ENCODE results near the gene ATG101.

The ATG101 gene

DNA sequence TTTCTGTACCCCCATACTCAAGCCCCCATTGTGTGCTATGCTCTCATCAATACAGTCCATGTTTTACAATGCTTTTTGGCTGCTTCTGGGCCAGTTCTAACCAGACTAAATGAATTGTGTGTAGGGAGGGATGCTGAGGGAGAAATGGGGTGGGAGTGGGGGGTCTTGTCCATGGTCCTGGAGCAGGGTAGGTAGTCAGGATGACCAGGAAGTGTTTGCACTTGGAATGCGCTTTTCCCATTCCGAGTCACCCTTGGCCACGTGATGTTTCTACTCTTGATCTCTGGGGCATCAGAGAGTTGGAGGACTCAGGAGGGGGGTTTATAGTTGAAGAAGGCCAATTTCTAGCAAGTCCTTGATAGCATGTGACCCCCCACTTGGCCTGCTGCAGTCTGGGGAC, 8.5 kb downstream of the ATG101 start:
- Histone ChIP-seq H3K9ac (ENCODE audit: low read length in 5 of 5) (no peak overlapping the region), H3K9me3 (ENCODE audit: control insufficient read depth in 5 of 5, low read length in 5 of 5) (no peaks in the 10 kb centered on the region), H3K27ac (ENCODE audit: low read depth, low read length) (no peak overlapping the region), H3K36me3 (ENCODE audit: control insufficient read depth in 5 of 5, insufficient read depth in 5 of 5, low read length in 5 of 5) (peaks cover 0 to 60% (median 52%) of the 10 kb centered on the region in 5 donors), H3K4me3 (ENCODE audit: low read depth in 1 of 5, low read length in 5 of 5) (no peak overlapping the region), H3K4me1 (ENCODE audit: control insufficient read depth in 5 of 5, insufficient read depth in 5 of 5, low read length in 5 of 5) (peaks cover 4 to 36% (median 25%) of the 10 kb centered on the region in 5 donors), H3K27me3 (ENCODE audit: control insufficient read depth in 5 of 5, insufficient read depth in 4 of 5, low read length in 5 of 5) (peaks cover 0 to 8% (median 3%) of the 10 kb centered on the region in 5 donors)

DNA sequence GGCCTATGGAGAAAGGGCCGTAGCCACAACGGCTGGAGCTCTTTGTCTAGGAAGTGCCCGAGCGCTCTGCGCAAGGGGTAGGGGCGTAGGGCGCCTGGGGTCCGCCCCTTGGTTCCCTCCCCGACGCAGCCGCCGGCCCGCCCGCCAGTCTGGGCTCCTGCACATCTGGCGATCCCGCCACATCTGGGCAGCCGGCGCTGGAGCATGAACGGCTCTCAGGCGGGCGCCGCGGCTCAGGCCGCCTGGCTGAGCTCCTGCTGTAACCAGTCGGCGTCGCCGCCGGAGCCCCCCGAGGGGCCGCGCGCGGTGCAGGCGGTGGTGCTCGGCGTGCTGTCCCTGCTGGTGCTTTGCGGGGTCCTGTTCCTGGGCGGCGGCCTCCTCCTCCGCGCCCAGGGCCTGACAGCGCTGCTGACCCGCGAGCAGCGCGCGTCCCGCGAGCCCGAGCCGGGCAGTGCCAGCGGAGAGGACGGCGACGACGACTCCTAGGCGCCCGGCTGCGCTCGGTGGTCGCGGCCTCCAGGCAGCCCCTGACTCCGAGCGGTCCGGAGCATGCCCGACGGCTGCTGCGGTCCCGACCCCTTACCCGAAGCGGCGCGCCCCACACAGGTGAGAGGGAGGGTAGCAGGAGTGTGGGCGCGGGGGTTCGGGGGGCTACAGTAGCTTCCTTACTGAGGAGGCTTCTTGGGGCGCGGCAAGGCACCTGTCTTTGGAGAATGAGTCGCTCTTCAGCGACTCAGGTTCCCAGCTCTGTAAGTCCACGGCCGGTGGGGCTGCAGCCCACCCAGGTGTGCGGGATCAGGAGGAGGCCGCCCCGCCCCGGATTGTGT, 10.0 kb downstream of the ATG101 start, which contains the start of gene SMIM41:
TSS of gene SMIM41 (plus strand) at position 129 of the 827 bp plus-strand sequence. CDS start at position 205, 76 bp downstream.
- peaks cover 0 to 8% (median 3%) of the 10 kb centered on the region in 5 donors for H3K27me3 ChIP-seq (ENCODE audit: control insufficient read depth in 5 of 5, insufficient read depth in 4 of 5, low read length in 5 of 5)
- H3K4me1 ChIP-seq (ENCODE audit: control insufficient read depth in 5 of 5, insufficient read depth in 5 of 5, low read length in 5 of 5), result peaks cover 4 to 29% (median 16%) of the 10 kb centered on the region in 5 donors
- no peak within 1 kb of the TSS for H3K9ac ChIP-seq (ENCODE audit: low read length in 5 of 5)
- peaks cover 0 to 46% (median 39%) of the 10 kb centered on the region in 5 donors for H3K36me3 ChIP-seq (ENCODE audit: control insufficient read depth in 5 of 5, insufficient read depth in 5 of 5, low read length in 5 of 5)
- H3K9me3 ChIP-seq (ENCODE audit: control insufficient read depth in 5 of 5, low read length in 5 of 5), result no peaks in the 10 kb centered on the region
- no peak within 1 kb of the TSS for H3K4me3 ChIP-seq (ENCODE audit: low read depth in 1 of 5, low read length in 5 of 5)
- H3K27ac ChIP-seq (ENCODE audit: low read depth, low read length), result no peak within 1 kb of the TSS

DNA sequence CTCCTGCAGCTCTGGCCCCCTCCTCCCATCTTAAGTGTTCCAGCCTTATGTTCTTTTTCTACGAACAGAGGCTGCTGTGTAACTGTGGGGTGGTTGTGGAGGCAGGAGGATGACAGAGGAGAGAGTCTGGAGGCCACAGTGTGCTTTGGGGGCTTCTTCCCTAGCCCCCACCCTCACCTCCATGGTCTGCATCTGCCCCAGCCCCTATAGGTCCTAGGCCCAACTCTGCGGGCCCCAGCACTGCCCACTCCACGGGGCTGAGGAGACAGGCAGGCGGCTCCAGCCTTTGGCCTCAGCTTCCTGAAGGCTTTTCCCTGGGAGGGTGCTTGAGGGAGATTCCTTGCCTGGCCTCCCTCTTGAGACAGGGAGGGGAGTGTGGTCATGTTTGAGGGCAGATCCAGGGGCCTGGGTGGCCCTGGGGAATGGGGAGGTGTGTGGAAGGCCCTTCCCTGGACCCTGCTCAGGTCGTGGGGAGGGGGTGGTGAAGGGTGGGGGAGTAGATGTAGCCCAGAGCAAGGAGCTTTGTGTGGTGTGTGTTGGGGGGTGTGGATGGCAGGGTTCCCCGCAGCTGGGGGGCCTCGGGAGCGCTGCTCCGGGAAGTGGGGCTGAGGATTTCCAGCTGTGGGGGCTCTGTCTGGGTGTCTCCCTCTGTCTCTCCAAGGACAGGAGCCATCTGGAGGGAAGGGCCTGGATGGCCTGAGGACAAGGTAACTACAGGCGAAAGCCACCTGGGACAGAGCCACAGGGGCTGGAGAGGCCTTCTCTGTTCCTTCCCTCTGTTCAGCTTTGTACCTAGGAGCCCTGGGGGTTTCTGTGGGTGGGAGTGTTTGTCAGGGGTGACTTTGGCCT, 10.8 kb downstream of the ATG101 start:
- Histone ChIP-seq H3K4me3 (ENCODE audit: low read depth in 1 of 5, low read length in 5 of 5) (no peak overlapping the region), H3K36me3 (ENCODE audit: control insufficient read depth in 5 of 5, insufficient read depth in 5 of 5, low read length in 5 of 5) (peaks cover 0 to 38% (median 30%) of the 10 kb centered on the region in 5 donors), H3K9me3 (ENCODE audit: control insufficient read depth in 5 of 5, low read length in 5 of 5) (no peaks in the 10 kb centered on the region), H3K9ac (ENCODE audit: low read length in 5 of 5) (no peak overlapping the region), H3K27me3 (ENCODE audit: control insufficient read depth in 5 of 5, insufficient read depth in 4 of 5, low read length in 5 of 5) (peaks cover 0 to 9% (median 3%) of the 10 kb centered on the region in 5 donors), H3K4me1 (ENCODE audit: control insufficient read depth in 5 of 5, insufficient read depth in 5 of 5, low read length in 5 of 5) (peaks cover 4 to 26% (median 16%) of the 10 kb centered on the region in 5 donors), H3K27ac (ENCODE audit: low read depth, low read length) (no peak overlapping the region)

DNA sequence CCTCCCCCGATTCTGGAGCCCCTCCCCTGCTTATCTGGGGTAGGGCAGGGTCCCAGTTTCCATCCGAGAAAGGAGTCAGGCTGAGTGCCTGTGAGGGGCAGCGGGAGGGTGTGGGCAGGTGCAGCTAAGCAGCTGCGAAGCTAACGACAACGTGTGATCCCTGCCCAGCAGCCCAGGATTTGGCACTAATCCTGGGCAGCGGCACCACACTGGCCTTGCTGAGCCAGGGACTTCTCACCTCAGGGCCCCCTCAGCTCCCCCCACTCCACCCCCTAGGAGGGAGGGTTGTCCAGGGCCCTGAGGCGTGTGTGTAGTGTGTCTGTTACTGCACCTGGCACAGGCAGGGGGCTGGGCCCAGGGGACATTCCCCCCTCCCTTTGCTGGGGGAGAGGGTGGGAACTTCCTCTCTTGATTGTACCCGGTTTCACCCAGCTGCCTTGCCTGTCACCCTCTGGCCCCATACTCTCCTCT, 11.5 kb downstream of the ATG101 start:
- peaks cover 0 to 31% (median 26%) of the 10 kb centered on the region in 5 donors for H3K36me3 ChIP-seq (ENCODE audit: control insufficient read depth in 5 of 5, insufficient read depth in 5 of 5, low read length in 5 of 5)
- H3K9me3 ChIP-seq (ENCODE audit: control insufficient read depth in 5 of 5, low read length in 5 of 5), result no peaks in the 10 kb centered on the region
- H3K27me3 ChIP-seq (ENCODE audit: control insufficient read depth in 5 of 5, insufficient read depth in 4 of 5, low read length in 5 of 5), result peaks cover 2 to 16% (median 4%) of the 10 kb centered on the region in 5 donors
- no peak overlapping the region for H3K4me3 ChIP-seq (ENCODE audit: low read depth in 1 of 5, low read length in 5 of 5)
- no peak overlapping the region for H3K27ac ChIP-seq (ENCODE audit: low read depth, low read length)
- H3K4me1 ChIP-seq (ENCODE audit: control insufficient read depth in 5 of 5, insufficient read depth in 5 of 5, low read length in 5 of 5), result peaks cover 4 to 26% (median 16%) of the 10 kb centered on the region in 5 donors
- H3K9ac ChIP-seq (ENCODE audit: low read length in 5 of 5), result no peak overlapping the region

DNA sequence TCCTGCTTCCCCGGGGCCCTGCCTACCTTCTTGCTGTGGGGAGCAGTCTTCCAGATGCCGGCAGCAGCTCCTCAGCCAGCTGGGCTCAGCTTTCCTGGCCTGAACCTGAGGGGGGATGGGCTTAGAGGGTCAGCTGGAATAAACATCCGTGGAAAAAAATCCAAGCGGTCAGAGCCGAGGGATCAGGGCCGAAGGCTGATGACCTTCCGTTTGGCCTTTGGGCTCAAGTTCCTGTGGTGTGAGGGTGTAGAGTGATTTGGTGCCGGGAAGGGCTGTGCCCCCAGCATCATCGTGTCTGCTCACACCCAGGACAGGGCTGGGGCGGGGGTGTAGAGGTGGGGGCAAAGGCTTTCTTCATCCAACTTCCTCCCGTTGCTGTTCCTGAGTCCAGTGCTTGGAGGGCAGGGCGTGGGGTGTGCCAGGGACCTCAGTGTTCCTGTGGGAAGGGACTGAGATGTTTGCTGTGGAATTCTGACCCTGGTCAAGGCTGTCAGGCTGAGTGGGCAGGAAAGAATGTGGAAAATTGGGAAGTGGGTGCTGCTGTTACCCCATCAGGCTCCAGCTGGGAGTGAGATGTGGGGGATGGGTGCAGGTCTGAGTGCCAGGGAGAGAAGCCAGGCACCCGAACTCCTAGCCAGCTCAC, 12.4 kb downstream of the ATG101 start:
- peaks cover 3 to 21% (median 4%) of the 10 kb centered on the region in 5 donors for H3K27me3 ChIP-seq (ENCODE audit: control insufficient read depth in 5 of 5, insufficient read depth in 4 of 5, low read length in 5 of 5)
- no peak overlapping the region for H3K27ac ChIP-seq (ENCODE audit: low read depth, low read length)
- H3K9ac ChIP-seq (ENCODE audit: low read length in 5 of 5), result no peak overlapping the region
- H3K9me3 ChIP-seq (ENCODE audit: control insufficient read depth in 5 of 5, low read length in 5 of 5), result no peaks in the 10 kb centered on the region
- peaks cover 0 to 22% (median 17%) of the 10 kb centered on the region in 5 donors for H3K36me3 ChIP-seq (ENCODE audit: control insufficient read depth in 5 of 5, insufficient read depth in 5 of 5, low read length in 5 of 5)
- H3K4me3 ChIP-seq (ENCODE audit: low read depth in 1 of 5, low read length in 5 of 5), result no peak overlapping the region
- peaks cover 4 to 26% (median 16%) of the 10 kb centered on the region in 5 donors for H3K4me1 ChIP-seq (ENCODE audit: control insufficient read depth in 5 of 5, insufficient read depth in 5 of 5, low read length in 5 of 5)

DNA sequence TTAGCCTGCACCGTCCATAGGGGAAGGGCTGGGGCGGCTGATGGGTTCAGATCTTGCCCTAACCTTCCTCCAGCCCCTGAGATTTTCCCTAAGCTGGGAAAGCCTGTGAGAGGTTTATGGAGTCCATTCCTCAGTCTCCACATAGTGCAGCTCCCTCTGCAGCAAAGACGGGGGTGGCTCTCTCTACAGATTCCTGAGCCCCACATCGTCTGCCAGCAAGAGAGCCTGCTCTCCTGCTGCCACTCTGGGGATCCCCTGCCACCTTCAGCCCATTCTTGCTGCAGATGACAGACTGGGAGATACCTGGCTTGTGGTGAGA, 12.8 kb downstream of the ATG101 start:
- no peaks in the 10 kb centered on the region for H3K9me3 ChIP-seq (ENCODE audit: control insufficient read depth in 5 of 5, low read length in 5 of 5)
- H3K4me3 ChIP-seq (ENCODE audit: low read depth in 1 of 5, low read length in 5 of 5), result no peak overlapping the region
- no peak overlapping the region for H3K9ac ChIP-seq (ENCODE audit: low read length in 5 of 5)
- H3K27me3 ChIP-seq (ENCODE audit: control insufficient read depth in 5 of 5, insufficient read depth in 4 of 5, low read length in 5 of 5), result peaks cover 4 to 26% (median 9%) of the 10 kb centered on the region in 5 donors
- H3K27ac ChIP-seq (ENCODE audit: low read depth, low read length), result no peak overlapping the region
- peaks cover 0 to 19% (median 13%) of the 10 kb centered on the region in 5 donors for H3K36me3 ChIP-seq (ENCODE audit: control insufficient read depth in 5 of 5, insufficient read depth in 5 of 5, low read length in 5 of 5)
- H3K4me1 ChIP-seq (ENCODE audit: control insufficient read depth in 5 of 5, insufficient read depth in 5 of 5, low read length in 5 of 5), result peaks cover 4 to 26% (median 16%) of the 10 kb centered on the region in 5 donors

DNA sequence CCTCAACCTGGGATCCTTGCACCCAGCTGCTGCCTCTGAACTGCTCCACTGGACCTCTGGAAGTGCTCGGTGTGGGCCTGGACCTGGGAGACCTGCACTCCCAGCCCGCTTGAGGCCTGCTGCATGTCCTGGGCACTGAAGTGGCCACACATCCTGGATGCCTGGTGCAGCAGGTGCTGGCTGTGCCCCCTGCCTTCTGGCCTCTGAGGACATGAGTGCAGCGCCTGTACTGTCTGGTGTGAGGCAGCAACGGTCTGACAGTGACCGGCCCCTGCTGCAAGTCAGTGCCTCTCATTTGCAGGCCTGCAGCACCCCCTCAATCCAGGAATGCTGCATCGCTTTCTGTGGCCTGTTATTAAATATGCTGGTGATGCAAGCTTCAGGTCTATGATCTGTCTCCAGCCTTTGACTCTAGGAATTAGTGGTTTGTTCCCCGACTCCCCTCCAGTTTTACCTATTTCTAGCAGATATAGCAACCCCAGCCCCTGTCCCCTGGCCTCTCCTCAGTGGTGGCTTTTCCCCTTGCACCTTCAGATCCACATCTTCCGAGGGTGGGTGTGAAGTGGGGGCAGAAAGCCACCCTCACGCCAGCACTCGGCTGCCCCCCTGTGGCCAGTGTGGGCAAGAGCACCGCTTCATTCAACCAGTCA, 13.3 kb downstream of the ATG101 start:
- no peak overlapping the region for H3K27ac ChIP-seq (ENCODE audit: low read depth, low read length)
- peaks cover 8 to 30% (median 10%) of the 10 kb centered on the region in 5 donors for H3K27me3 ChIP-seq (ENCODE audit: control insufficient read depth in 5 of 5, insufficient read depth in 4 of 5, low read length in 5 of 5)
- no peak overlapping the region for H3K9ac ChIP-seq (ENCODE audit: low read length in 5 of 5)
- no peak overlapping the region for H3K4me3 ChIP-seq (ENCODE audit: low read depth in 1 of 5, low read length in 5 of 5)
- no peaks in the 10 kb centered on the region for H3K9me3 ChIP-seq (ENCODE audit: control insufficient read depth in 5 of 5, low read length in 5 of 5)
- H3K36me3 ChIP-seq (ENCODE audit: control insufficient read depth in 5 of 5, insufficient read depth in 5 of 5, low read length in 5 of 5), result peaks cover 0 to 14% (median 8%) of the 10 kb centered on the region in 5 donors
- H3K4me1 ChIP-seq (ENCODE audit: control insufficient read depth in 5 of 5, insufficient read depth in 5 of 5, low read length in 5 of 5), result peaks cover 4 to 26% (median 16%) of the 10 kb centered on the region in 5 donors

DNA sequence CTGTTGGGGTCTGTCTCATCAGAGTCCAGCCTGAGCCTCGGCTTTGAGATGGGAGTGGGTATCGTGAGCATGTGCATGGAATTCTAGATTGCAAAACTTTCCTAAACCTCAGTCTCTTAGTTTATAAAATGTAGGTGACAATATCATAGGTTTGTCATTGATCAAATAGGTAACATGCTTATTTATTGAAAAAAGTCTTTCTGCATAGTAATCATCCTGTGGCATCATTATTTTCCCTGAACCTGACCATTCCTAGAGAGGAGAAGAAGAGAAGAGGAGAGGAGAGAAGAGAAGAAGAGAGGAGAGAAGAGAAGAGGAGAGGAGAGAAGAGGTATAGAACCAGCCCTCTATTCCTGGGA, 13.8 kb downstream of the ATG101 start:
- H3K9ac ChIP-seq (ENCODE audit: low read length in 5 of 5), result no peak overlapping the region

DNA sequence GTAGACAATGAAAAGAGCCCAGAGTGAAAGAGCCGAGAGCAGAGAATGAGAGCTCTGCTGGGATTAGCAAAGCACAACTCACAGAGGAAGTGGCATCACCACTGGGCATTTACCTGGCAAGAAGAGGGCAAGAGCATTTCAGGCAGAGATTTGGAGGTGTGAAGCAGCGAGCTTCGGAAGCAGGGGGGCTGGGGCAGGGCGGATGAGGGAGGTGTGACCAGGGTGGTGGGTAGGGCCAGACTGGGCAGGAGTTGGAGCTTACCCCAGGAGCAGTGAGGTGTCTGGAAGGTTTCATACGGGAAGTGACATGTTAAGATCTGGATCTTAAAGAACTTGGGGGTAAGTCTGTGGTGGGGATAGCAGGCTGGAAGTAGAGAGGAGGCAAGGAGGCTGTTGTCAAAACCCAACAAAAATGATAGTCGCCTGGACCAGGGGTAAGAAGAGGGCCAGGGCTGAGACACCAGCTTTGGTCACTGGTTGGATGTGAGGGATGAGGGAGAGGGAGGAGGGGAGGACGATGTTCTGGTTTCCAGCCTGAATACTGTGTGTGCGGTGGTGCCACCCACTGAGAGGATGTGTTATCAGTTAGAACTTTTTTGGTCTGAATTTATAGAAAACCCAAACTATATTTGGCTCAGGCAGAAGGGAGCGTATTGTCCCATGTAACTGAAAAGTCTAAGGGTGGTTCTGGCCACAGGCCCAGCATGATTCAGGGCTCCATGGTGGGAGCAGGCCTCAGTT, 14.9 kb downstream of the ATG101 start:
- H3K9me3 ChIP-seq (ENCODE audit: control insufficient read depth in 5 of 5, low read length in 5 of 5), result no peaks in the 10 kb centered on the region
- no peak overlapping the region for H3K27ac ChIP-seq (ENCODE audit: low read depth, low read length)
- peaks cover 14 to 45% (median 23%) of the 10 kb centered on the region in 5 donors for H3K27me3 ChIP-seq (ENCODE audit: control insufficient read depth in 5 of 5, insufficient read depth in 4 of 5, low read length in 5 of 5)
- no peak overlapping the region for H3K4me3 ChIP-seq (ENCODE audit: low read depth in 1 of 5, low read length in 5 of 5)
- peaks cover 4 to 26% (median 16%) of the 10 kb centered on the region in 5 donors for H3K4me1 ChIP-seq (ENCODE audit: control insufficient read depth in 5 of 5, insufficient read depth in 5 of 5, low read length in 5 of 5)
- H3K9ac ChIP-seq (ENCODE audit: low read length in 5 of 5), result no peak overlapping the region
- peaks cover 0 to 2% (median 0%) of the 10 kb centered on the region in 5 donors for H3K36me3 ChIP-seq (ENCODE audit: control insufficient read depth in 5 of 5, insufficient read depth in 5 of 5, low read length in 5 of 5)

More for the DNA sequence above, 13.8 kb downstream of the ATG101 start:
- H3K27ac ChIP-seq (ENCODE audit: low read depth, low read length), result no peak overlapping the region
- no peak overlapping the region for H3K4me3 ChIP-seq (ENCODE audit: low read depth in 1 of 5, low read length in 5 of 5)
- peaks cover 10 to 35% (median 15%) of the 10 kb centered on the region in 5 donors for H3K27me3 ChIP-seq (ENCODE audit: control insufficient read depth in 5 of 5, insufficient read depth in 4 of 5, low read length in 5 of 5)
- no peaks in the 10 kb centered on the region for H3K9me3 ChIP-seq (ENCODE audit: control insufficient read depth in 5 of 5, low read length in 5 of 5)
- peaks cover 0 to 9% (median 4%) of the 10 kb centered on the region in 5 donors for H3K36me3 ChIP-seq (ENCODE audit: control insufficient read depth in 5 of 5, insufficient read depth in 5 of 5, low read length in 5 of 5)
- peaks cover 4 to 26% (median 16%) of the 10 kb centered on the region in 5 donors for H3K4me1 ChIP-seq (ENCODE audit: control insufficient read depth in 5 of 5, insufficient read depth in 5 of 5, low read length in 5 of 5)

Measured in subcutaneous abdominal adipose tissue (tissue), 5 donors.